ENCODE data around the gene APEH.

GRCh38 chr3:49711489-49711888 lies 37.3 kb downstream of the APEH start:
- TF ChIP-seq, protein P1, sequence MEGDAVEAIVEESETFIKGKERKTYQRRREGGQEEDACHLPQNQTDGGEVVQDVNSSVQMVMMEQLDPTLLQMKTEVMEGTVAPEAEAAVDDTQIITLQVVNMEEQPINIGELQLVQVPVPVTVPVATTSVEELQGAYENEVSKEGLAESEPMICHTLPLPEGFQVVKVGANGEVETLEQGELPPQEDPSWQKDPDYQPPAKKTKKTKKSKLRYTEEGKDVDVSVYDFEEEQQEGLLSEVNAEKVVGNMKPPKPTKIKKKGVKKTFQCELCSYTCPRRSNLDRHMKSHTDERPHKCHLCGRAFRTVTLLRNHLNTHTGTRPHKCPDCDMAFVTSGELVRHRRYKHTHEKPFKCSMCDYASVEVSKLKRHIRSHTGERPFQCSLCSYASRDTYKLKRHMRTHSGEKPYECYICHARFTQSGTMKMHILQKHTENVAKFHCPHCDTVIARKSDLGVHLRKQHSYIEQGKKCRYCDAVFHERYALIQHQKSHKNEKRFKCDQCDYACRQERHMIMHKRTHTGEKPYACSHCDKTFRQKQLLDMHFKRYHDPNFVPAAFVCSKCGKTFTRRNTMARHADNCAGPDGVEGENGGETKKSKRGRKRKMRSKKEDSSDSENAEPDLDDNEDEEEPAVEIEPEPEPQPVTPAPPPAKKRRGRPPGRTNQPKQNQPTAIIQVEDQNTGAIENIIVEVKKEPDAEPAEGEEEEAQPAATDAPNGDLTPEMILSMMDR (IDR thresholded peaks at IDR 0.05; ENCODE audit: low read length): no peak
- no peak for TF ChIP-seq EZH2 (IDR thresholded peaks at IDR 0.05; ENCODE audit: borderline replicate concordance, low read length)

All from OCI-LY1 (cell line).